ENCODE measurements around the gene CIB1.
"Not testable (repeated sequence)": the region's sequence is repeated elsewhere in the genome, so short reads cannot be mapped to it uniquely, and the experiment has no call there.

CIB1 gene

DNA sequence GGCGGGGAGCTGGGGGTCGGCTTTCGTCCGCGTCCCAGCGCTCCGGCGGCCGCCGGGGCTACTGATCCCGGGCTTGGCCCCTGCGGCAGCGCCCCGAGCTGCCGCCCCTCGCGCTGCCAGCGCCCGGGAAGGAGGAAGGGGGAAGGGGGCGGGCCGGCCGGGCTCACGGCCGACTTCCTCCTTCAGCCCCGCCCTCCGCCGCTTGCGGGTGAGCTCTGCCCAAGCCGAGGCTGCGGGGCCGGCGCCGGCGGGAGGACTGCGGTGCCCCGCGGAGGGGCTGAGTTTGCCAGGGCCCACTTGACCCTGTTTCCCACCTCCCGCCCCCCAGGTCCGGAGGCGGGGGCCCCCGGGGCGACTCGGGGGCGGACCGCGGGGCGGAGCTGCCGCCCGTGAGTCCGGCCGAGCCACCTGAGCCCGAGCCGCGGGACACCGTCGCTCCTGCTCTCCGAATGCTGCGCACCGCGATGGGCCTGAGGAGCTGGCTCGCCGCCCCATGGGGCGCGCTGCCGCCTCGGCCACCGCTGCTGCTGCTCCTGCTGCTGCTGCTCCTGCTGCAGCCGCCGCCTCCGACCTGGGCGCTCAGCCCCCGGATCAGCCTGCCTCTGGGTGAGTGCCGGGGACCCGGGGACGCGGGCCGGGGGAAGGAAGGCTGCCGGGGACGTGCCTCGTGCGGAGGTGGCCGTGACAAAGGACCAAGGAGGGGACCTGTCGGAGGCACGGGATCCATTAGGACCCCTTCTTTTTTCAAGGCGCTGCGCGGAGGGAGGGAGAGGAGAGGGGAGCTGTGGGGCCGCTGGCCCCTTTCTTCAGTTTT is 32.4 kb downstream of the CIB1 start, which contains the start of gene SEMA4B:
SEMA4B (plus strand) TSS at position 201 of the 814 bp plus-strand sequence; CDS start at position 450, 249 bp downstream.
- Histone ChIP-seq H3K4me3 (ENCODE audit: low read length) (peak within 1 kb of the TSS; percentile 85), H3K4me1 (ENCODE audit: control insufficient read depth, low read depth, low read length) (peaks cover 18% of the 10 kb centered on the region), H3K9me3 (ENCODE audit: control insufficient read depth, low read depth, low read length) (no peaks in the 10 kb centered on the region), H3K27ac (ENCODE audit: low read length) (peak within 1 kb of the TSS; percentile 24), H3K9ac (ENCODE audit: low read length) (peak within 1 kb of the TSS; percentile 86), H3K36me3 (ENCODE audit: control insufficient read depth, low read depth, low read length) (peaks cover 2% of the 10 kb centered on the region), H3K27me3 (ENCODE audit: control insufficient read depth, insufficient read depth, low read length) (no peaks in the 10 kb centered on the region)

DNA sequence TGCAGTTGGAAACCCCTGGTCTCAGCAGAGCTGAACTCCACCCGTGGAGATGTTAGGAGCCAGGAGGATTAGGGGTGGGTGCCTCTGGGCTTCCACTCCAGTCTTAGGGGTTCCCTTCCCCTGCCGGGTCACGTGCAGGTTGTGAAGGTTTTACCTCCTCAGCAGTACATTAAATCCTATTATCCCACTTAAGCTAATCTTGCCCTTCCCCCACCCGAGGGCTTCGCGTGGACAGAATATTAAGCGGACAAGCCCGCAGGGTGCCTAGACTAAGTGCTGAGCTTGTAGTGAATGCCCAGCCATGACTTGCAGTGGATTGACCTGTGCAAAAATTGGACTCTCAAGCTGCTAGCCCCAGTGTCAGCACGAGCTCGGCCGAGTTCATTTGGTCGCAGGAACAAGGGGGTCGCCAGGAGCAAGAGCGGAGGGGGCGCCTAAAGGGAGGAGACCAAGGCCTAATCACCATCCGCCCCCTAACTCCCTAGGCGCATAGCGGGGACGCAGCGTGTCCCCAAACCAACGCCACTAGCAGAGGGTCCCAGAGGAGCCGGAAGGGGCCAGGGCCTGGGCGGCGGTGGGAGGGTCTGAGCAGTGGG is 33.1 kb downstream of the CIB1 start:
- Histone ChIP-seq H3K4me1 (ENCODE audit: control insufficient read depth, low read depth, low read length) (peaks cover 18% of the 10 kb centered on the region), H3K9ac (ENCODE audit: low read length) (peak overlapping the region; percentile 62), H3K4me3 (ENCODE audit: low read length) (peak overlapping the region; percentile 85), H3K27me3 (ENCODE audit: control insufficient read depth, insufficient read depth, low read length) (no peaks in the 10 kb centered on the region), H3K9me3 (ENCODE audit: control insufficient read depth, low read depth, low read length) (no peaks in the 10 kb centered on the region), H3K27ac (ENCODE audit: low read length) (peak overlapping the region; percentile 24), H3K36me3 (ENCODE audit: control insufficient read depth, low read depth, low read length) (no peaks in the 10 kb centered on the region)

DNA sequence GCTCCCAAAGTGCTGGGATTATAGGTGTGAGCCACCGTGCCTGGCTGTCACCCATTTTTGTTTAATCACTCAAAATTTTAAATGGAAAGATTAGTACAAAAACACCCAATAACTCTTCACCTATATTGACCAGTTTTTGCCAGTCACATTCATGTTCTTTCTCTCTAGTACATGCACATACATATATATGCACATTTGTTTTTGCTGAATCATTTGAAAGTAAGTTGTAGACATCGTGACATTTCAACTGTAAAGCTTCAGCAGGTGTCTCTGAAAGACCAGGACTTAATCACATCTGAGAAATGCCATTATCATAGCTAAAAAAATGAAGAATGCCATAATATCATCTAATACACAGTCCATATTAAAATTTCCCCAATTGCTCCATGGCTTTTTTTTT is 39.1 kb downstream of the CIB1 start:
- H3K9ac ChIP-seq (ENCODE audit: low read length): no peak overlapping the region
- no peak overlapping the region for H3K27ac ChIP-seq (ENCODE audit: low read length)
- H3K36me3 ChIP-seq (ENCODE audit: control insufficient read depth, low read depth, low read length): no peaks in the 10 kb centered on the region
- H3K4me3 ChIP-seq (ENCODE audit: low read length): no peak overlapping the region
- H3K9me3 ChIP-seq (ENCODE audit: control insufficient read depth, low read depth, low read length): no peaks in the 10 kb centered on the region
- no peaks in the 10 kb centered on the region for H3K4me1 ChIP-seq (ENCODE audit: control insufficient read depth, low read depth, low read length)
- H3K27me3 ChIP-seq (ENCODE audit: control insufficient read depth, insufficient read depth, low read length): no peaks in the 10 kb centered on the region

DNA sequence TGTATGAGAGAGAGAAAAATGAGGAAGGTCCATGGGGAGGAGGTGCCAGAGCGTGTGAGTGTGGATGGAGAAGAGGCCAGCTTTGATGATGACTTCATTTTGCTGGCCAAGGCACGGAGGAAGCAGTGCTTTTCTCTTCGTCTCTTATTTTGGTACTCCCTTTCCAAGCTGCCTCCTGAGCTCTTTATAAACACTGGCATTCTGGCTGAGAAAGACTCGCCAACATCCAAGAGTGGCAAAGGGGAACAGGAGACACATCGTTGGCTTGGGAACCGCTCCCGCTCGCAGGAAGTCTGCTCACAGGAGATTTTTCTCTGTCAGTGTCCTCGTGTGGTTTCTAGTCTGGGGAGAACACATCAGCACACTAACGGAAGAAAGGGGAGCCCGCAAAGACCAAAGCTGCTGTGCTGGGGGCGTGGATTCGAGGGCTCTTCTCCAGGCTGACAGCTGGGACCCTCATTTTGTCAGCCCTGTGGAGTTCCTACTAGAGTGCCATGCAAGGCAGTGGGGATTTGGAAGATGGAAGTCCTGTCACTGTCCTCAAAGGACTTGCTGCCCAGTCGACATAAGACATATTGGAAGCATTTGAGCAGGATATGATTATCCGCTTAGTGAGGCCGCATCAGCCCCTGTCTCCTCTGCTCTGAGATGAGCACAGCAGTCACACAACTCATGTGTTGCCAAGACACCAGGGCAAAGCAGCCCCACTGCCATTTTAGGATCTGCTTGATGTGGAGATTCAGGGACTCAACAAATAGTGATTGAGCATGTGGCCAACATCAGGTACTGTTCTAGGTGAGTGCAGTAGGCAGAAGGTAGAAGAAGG is 40.6 kb downstream of the CIB1 start:
- Histone ChIP-seq H3K27ac (ENCODE audit: low read length) (no peak overlapping the region), H3K9ac (ENCODE audit: low read length) (no peak overlapping the region), H3K36me3 (ENCODE audit: control insufficient read depth, low read depth, low read length) (no peaks in the 10 kb centered on the region), H3K9me3 (ENCODE audit: control insufficient read depth, low read depth, low read length) (no peaks in the 10 kb centered on the region), H3K4me3 (ENCODE audit: low read length) (no peak overlapping the region), H3K27me3 (ENCODE audit: control insufficient read depth, insufficient read depth, low read length) (no peaks in the 10 kb centered on the region), H3K4me1 (ENCODE audit: control insufficient read depth, low read depth, low read length) (no peaks in the 10 kb centered on the region)

DNA sequence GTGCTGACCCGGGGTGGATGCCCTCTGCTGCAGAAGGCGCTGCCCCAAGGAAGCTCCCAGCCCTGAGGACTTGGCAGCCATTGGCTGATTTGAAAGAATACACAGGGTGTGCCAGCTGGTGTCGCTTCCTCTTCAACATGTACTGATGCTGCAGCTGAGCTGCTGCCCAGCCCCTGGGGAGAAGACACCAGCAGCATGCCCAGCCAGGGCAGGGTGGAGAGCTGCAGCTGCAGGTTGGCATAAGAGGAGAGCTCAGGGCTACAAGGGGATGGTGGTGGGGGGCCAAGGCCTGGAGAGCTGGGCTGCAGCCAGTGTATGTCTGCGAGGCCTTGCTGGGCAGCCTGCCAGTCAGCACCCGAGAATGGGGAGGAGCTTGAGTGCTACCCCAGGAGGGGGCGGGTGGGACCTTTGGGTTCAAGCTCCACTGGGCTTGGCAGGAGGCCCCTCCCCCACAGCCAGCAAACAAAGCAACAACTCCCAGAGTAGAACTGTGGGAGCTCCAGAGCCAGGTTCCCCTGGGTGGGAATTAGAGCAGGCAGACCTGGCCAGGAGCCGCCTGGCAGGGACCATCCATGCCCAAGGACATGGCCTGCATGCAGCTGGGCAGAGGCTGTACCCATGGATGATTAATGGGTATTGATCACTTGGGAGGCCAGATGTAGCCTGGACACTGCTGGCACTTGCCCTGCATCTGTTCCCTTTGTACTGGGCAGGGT is 41.8 kb downstream of the CIB1 start:
- Histone ChIP-seq H3K27me3 (ENCODE audit: control insufficient read depth, insufficient read depth, low read length) (no peaks in the 10 kb centered on the region), H3K4me3 (ENCODE audit: low read length) (no peak overlapping the region), H3K27ac (ENCODE audit: low read length) (no peak overlapping the region), H3K36me3 (ENCODE audit: control insufficient read depth, low read depth, low read length) (no peaks in the 10 kb centered on the region), H3K4me1 (ENCODE audit: control insufficient read depth, low read depth, low read length) (no peaks in the 10 kb centered on the region), H3K9me3 (ENCODE audit: control insufficient read depth, low read depth, low read length) (no peaks in the 10 kb centered on the region), H3K9ac (ENCODE audit: low read length) (no peak overlapping the region)

DNA sequence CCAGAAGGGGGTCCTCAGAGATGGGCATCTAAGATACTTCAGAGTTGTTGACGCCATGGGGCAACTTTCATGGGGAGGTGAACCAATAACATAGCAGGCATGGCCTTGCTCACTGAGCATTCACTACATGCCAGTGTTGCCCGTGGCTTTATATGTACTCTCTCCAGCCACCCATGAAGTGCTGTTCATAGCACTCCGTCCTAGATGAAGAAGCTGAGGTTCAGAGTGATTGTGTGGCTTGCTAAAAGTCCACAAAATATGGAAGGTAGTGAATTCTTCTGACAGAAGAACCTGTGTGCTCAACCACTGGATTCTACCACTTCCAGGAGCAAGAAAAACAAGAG is 42.4 kb downstream of the CIB1 start:
- H3K4me1 ChIP-seq (ENCODE audit: control insufficient read depth, low read depth, low read length): no peaks in the 10 kb centered on the region
- H3K36me3 ChIP-seq (ENCODE audit: control insufficient read depth, low read depth, low read length): no peaks in the 10 kb centered on the region
- H3K27ac ChIP-seq (ENCODE audit: low read length): no peak overlapping the region
- no peak overlapping the region for H3K9ac ChIP-seq (ENCODE audit: low read length)
- H3K9me3 ChIP-seq (ENCODE audit: control insufficient read depth, low read depth, low read length): no peaks in the 10 kb centered on the region
- H3K27me3 ChIP-seq (ENCODE audit: control insufficient read depth, insufficient read depth, low read length): no peaks in the 10 kb centered on the region
- no peak overlapping the region for H3K4me3 ChIP-seq (ENCODE audit: low read length)

DNA sequence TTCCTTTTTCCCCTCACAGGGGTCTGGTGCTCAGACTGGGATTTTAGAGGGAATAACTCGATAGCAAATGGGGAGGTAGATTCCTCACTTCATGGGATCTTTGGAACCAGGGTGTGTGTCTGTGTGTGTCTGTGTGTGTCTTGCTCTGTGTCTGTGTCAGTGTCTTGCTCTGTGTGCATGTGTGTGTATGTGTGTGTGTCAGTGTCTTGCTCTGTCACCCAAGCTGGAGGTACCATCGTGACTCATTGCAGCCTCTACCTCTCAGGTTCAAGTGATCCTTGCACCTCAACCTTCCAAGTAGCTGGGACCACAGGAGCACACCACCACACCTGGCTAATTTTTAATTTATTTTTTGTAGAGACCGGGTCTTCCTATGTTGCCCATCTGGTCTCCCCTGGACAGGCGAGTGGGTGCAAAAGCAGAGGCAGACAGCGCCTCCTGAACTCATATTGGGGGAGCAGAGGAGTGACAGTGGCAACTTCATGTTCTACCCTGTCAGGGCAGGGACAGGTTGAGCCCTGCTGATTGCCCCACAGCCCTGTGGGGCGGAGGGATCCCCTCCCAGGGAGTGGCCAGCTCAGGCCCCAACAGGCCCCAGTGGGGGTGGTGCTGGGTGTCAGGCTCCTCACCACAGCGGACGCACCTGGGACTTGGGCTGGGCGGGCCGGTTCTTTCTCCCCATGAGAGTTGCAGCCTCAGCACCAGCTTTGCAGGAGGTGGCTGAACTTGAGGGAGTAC is 43.0 kb downstream of the CIB1 start:
- Histone ChIP-seq H3K9ac (ENCODE audit: low read length) (no peak overlapping the region), H3K4me3 (ENCODE audit: low read length) (no peak overlapping the region), H3K27me3 (ENCODE audit: control insufficient read depth, insufficient read depth, low read length) (no peaks in the 10 kb centered on the region), H3K36me3 (ENCODE audit: control insufficient read depth, low read depth, low read length) (no peaks in the 10 kb centered on the region), H3K9me3 (ENCODE audit: control insufficient read depth, low read depth, low read length) (no peaks in the 10 kb centered on the region), H3K27ac (ENCODE audit: low read length) (no peak overlapping the region), H3K4me1 (ENCODE audit: control insufficient read depth, low read depth, low read length) (no peaks in the 10 kb centered on the region)

DNA sequence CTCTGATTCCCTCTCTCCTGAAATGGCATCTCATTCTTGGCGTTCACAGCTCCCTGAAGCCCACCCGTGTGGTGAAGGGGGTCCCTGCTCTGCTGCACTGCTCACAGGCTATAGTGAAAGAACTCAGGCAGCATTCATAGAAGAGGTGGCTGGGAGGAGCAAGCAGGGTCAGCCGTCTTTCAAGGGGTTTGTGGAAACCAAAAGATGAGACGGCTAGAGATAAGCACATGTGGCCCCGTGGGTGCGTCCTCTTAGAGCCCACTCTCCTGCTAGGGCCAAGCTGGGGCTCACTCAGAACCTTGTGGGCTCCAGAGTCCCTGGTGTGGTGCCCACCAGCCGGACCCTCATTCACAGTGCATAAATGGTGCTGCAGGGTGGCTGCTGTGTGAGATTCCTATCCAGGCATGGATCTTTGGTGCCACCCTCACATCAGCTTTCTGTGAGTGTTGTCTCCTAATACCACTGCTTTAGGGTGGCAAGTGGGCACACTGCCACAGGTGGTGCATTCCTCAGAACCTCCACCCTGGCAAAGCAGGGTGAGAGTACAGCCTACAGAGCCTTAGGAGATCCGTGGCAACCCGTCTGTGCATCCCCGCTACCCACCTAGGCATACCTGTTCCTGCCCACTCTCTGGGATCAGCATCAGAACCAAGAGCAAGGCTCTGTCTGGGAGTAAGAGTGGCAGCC is 43.8 kb downstream of the CIB1 start:
- Histone ChIP-seq H3K4me3 (ENCODE audit: low read length) (no peak overlapping the region), H3K4me1 (ENCODE audit: control insufficient read depth, low read depth, low read length) (no peaks in the 10 kb centered on the region), H3K27me3 (ENCODE audit: control insufficient read depth, insufficient read depth, low read length) (no peaks in the 10 kb centered on the region), H3K9me3 (ENCODE audit: control insufficient read depth, low read depth, low read length) (no peaks in the 10 kb centered on the region), H3K27ac (ENCODE audit: low read length) (no peak overlapping the region), H3K36me3 (ENCODE audit: control insufficient read depth, low read depth, low read length) (no peaks in the 10 kb centered on the region), H3K9ac (ENCODE audit: low read length) (no peak overlapping the region)

DNA sequence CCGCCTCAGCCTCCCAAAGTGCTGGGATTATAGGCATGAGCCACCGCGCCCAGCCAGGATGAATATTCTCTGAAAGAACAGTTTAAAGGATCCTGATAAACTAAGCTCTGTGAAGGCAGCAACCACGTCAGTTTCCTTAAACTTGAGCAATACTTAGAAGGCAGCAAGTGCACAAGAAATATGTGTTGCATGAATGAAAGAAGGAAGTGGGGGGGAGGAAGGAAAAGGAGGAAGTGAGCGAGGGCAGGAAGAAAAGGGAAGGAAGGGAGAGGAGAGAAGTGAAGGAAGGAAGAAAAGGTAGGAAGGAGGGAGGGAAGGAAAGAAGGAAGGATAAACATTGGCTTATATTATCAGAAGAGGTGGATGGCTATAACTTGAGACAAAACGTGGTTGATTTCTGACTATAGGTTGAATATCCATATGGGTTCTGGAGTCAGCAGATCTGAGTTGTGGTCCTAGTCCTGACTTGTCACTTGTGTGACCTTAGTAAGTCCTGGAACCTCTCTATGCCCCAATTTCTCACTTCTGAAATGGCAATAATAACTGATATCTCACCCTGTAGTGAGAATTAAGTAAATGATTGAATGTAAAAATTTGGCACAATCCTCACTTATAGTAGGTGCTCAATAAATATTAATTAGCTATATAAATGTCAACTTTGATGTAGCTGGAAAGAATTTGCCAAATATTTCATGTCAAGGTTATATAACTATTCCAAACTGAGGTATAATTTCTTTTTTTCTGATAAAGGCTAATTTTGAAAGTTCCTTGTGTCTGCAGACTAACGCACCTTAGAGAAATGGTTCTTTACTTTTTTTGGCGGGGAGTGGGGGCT is 44.6 kb downstream of the CIB1 start:
- H3K4me1 ChIP-seq (ENCODE audit: control insufficient read depth, low read depth, low read length): no peaks in the 10 kb centered on the region
- H3K9me3 ChIP-seq (ENCODE audit: control insufficient read depth, low read depth, low read length): no peaks in the 10 kb centered on the region
- no peak overlapping the region for H3K27ac ChIP-seq (ENCODE audit: low read length)
- no peak overlapping the region for H3K4me3 ChIP-seq (ENCODE audit: low read length)
- no peaks in the 10 kb centered on the region for H3K36me3 ChIP-seq (ENCODE audit: control insufficient read depth, low read depth, low read length)
- H3K9ac ChIP-seq (ENCODE audit: low read length): no peak overlapping the region
- H3K27me3 ChIP-seq (ENCODE audit: control insufficient read depth, insufficient read depth, low read length): no peaks in the 10 kb centered on the region

DNA sequence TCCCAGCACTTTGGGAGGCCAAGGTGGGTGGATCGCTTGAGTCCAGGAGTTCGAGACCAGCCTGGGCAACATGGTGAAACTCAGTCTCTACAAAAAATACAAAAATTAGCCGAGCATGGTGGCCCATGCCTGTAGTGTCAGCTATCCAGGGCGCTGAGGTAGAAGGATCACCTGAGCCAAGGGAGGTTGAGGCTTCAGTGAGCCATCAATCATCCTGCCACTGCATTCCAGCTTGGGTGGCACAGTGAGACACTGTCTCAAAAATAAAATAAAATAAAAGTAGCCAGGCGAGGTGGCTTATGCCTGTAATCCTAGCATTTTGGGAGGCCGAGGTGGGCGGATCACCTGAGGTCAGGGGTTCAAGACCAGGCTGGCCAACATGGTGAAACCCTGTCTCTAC is 45.7 kb downstream of the CIB1 start:
- H3K9ac ChIP-seq (ENCODE audit: low read length); H3K9me3 ChIP-seq (ENCODE audit: control insufficient read depth, low read depth, low read length); H3K4me3 ChIP-seq (ENCODE audit: low read length); H3K4me1 ChIP-seq (ENCODE audit: control insufficient read depth, low read depth, low read length); H3K27me3 ChIP-seq (ENCODE audit: control insufficient read depth, insufficient read depth, low read length); H3K27ac ChIP-seq (ENCODE audit: low read length); H3K36me3 ChIP-seq (ENCODE audit: control insufficient read depth, low read depth, low read length): not testable (repeated sequence)

Measured in iPS-18a (cell line).